Lower leg skin (tissue), 4 donors: ENCODE results near the gene GPX4. TPM values are rescaled to one million over a fixed set of nuclear protein-coding genes. Genes with fewer than 3 reads are reported as not detected.
A peak's percentile ranks its signal among the peaks of the same experiment; 100 is the strongest.

Source experiments
- DNase-seq, 2 donors: peaks; one replicate each; pipeline ENCODE4 v3.0.0-alpha.2; 2019; ENCODE audit warnings: low spot score in 2 of 2
- H3K4me3 ChIP-seq: fragments of 200-600 bp; sonication (generic); 2 replicates; pipeline ENCODE4 v1.5.1; 2017; ENCODE audit warnings: mild to moderate bottlenecking, low read depth; ENCODE audit not compliant: poor library complexity, severe bottlenecking
- POLR2A ChIP-seq, 2 donors: fragments of 450-650 bp; IDR thresholded peaks; one replicate each; pipeline ENCODE4 v1.6.1; 2016 to 2017; ENCODE audit warnings: antibody characterized with exemption in 2 of 2, mild to moderate bottlenecking in 1 of 2, moderate library complexity in 1 of 2
- WGBS, 2 donors: methylation state at CpG; one replicate each; pipeline ENCODE4 v1.1.5; 2018; 5-methylcytosine and 5-hydroxymethylcytosine counted together
- intact Hi-C: fragments of 100-400 bp; cut with DNase I; formaldehyde crosslinking; loops from one replicate; pipeline ENCODE4 v1.15.0; 2023; ENCODE audit warnings: low total_unique reads
- total RNA-seq, 4 donors: library from RNA; depleted of rRNA; stranded (reverse); fragments of >200 nt; gene quantifications; one replicate each; pipeline ENCODE4 v1.1.0, GENCODE V29; 2016
- TF ChIP-seq, protein P1 (sequence below), 3 donors: fragments of 450-650 bp; IDR thresholded peaks; one replicate each; pipeline ENCODE4 v1.5.1; 2016; ENCODE audit warnings: antibody characterized with exemption in 3 of 3, mild to moderate bottlenecking in 3 of 3, moderate library complexity in 2 of 3

The GPX4 gene, protein sequence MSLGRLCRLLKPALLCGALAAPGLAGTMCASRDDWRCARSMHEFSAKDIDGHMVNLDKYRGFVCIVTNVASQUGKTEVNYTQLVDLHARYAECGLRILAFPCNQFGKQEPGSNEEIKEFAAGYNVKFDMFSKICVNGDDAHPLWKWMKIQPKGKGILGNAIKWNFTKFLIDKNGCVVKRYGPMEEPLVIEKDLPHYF
- total RNA-seq = 100 to 1,000 TPM; 375 to 507 (median 469) TPM

DNA sequence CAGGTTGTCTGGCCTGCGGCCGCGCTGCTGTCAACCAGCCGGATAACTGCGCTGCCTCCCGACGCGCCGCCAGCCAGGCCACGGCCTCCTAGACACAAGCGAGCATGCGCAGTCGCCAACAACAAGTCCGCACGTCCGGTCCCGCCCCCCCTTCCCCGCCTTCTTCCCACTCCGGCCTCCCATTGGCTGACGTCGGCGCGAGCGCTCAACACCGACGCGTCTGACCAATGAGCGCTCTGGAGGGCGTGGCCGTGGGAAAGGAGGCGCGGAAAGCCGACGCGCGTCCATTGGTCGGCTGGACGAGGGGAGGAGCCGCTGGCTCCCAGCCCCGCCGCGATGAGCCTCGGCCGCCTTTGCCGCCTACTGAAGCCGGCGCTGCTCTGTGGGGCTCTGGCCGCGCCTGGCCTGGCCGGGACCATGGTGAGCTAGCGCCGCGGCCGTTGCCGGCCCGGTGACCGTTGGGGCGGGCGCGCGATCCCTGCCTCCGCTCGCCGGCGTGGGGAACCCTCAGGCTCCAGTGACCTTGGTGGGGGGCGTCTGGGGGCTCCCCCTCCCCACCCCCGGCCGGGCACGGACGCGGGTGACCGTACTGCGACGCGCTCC, at the start of gene GPX4:
Gene GPX4 (plus strand): TSS at position 287 of the 603 bp plus-strand sequence. CDS start 50 bp downstream, at position 337.
- WGBS, 2 donors = 0 to 1% methylated on average over 15 to 40 of the region's 75 CpGs
- H3K4me3 ChIP-seq = peak within 1 kb of the TSS; percentile 67
- TF ChIP-seq, protein P1, sequence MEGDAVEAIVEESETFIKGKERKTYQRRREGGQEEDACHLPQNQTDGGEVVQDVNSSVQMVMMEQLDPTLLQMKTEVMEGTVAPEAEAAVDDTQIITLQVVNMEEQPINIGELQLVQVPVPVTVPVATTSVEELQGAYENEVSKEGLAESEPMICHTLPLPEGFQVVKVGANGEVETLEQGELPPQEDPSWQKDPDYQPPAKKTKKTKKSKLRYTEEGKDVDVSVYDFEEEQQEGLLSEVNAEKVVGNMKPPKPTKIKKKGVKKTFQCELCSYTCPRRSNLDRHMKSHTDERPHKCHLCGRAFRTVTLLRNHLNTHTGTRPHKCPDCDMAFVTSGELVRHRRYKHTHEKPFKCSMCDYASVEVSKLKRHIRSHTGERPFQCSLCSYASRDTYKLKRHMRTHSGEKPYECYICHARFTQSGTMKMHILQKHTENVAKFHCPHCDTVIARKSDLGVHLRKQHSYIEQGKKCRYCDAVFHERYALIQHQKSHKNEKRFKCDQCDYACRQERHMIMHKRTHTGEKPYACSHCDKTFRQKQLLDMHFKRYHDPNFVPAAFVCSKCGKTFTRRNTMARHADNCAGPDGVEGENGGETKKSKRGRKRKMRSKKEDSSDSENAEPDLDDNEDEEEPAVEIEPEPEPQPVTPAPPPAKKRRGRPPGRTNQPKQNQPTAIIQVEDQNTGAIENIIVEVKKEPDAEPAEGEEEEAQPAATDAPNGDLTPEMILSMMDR (IDR thresholded peaks at IDR 0.05) = no peak
- TF ChIP-seq POLR2A (IDR thresholded peaks at IDR 0.05) = peak in 1 of 2 donors; percentile 86
- intact Hi-C loops = loop anchor here (5.0 kb wide), 1 partner anchor 163 kb away; the partner anchor contains the start of gene CIRBP
- peak; percentile 98 to 100 for DNase-seq

GRCh38 chr19:1054102-1055027, 49.4 kb upstream of the GPX4 start:
- no peak for TF ChIP-seq POLR2A (IDR thresholded peaks at IDR 0.05)
- TF ChIP-seq, protein P1 (IDR thresholded peaks at IDR 0.05) = no peak
- WGBS, 2 donors = 93% methylated on average over 14 to 28 of the region's 28 CpGs
- intact Hi-C loops = no loop called here
- no peak overlapping the region for H3K4me3 ChIP-seq
- no peak for DNase-seq

DNA sequence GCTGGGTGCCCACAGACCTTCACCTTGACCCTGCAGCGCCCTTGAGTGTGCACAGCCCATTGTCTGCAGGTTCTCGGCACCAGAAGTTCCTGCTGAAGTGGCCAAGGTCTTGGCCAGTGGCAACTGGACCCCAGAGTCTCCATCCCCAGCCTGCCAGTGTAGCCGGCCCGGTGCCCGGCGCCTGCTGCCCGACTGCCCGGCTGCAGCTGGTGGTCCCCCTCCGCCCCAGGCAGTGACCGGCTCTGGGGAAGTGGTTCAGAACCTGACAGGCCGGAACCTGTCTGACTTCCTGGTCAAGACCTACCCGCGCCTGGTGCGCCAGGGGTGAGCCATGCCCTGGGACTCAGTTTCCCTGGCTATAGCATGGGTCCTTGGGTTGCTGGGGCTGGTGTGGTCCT, 48.8 kb upstream of the GPX4 start:
- DNase-seq = no peak
- no peak overlapping the region for H3K4me3 ChIP-seq
- intact Hi-C loops = no loop called here
- 92 to 94% methylated on average over 12 to 14 of the region's 14 CpGs for WGBS, 2 donors
- TF ChIP-seq POLR2A (IDR thresholded peaks at IDR 0.05) = no peak
- TF ChIP-seq, protein P1 (IDR thresholded peaks at IDR 0.05) = no peak

DNA sequence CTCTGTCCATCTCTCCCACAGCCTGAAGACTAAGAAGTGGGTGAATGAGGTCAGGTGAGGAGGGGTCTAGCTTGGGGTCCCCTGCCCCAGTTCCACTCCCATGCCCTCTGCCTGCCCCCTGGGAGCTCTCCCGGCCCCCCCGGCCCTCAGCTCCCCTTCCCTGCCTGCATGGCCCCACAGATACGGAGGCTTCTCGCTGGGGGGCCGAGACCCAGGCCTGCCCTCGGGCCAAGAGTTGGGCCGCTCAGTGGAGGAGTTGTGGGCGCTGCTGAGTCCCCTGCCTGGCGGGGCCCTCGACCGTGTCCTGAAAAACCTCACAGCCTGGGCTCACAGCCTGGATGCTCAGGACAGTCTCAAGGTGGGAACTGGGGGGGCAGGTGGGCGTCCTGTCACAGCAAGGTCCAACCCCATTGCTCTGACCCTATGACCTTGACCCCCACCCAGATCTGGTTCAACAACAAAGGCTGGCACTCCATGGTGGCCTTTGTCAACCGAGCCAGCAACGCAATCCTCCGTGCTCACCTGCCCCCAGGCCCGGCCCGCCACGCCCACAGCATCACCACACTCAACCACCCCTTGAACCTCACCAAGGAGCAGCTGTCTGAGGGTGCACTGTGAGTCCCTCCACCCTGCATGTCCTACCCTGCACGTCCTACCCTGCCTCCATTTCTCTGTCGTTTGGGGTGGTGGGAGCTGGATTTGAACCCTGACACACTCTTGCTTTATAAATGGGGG, 47.7 kb upstream of the GPX4 start:
- no peak for DNase-seq
- WGBS, 2 donors = 92 to 96% methylated on average over 18 to 19 of the region's 20 CpGs
- TF ChIP-seq, protein P1 (IDR thresholded peaks at IDR 0.05) = no peak
- TF ChIP-seq POLR2A (IDR thresholded peaks at IDR 0.05) = no peak
- no peak overlapping the region for H3K4me3 ChIP-seq
- intact Hi-C loops = no loop called here

GRCh38 chr19:1057176-1057855, 46.5 kb upstream of the GPX4 start:
- intact Hi-C loops = no loop called here
- DNase-seq = no peak
- 49 to 53% methylated on average over 3 of the region's 3 CpGs for WGBS, 2 donors
- no peak overlapping the region for H3K4me3 ChIP-seq
- TF ChIP-seq, protein P1 (IDR thresholded peaks at IDR 0.05) = no peak
- TF ChIP-seq POLR2A (IDR thresholded peaks at IDR 0.05) = no peak
